Lower leg skin (tissue), 4 donors: ENCODE measurements around the gene COG1. TPM values are rescaled to one million over a fixed set of nuclear protein-coding genes. Genes with fewer than 3 reads are reported as not detected.

Experiments
- DNase-seq, 2 donors: peaks; one replicate each; pipeline ENCODE4 v3.0.0-alpha.2; 2019; ENCODE audit warnings: low spot score in 2 of 2
- H3K4me3 ChIP-seq: fragments of 200-600 bp; sonication (generic); 2 replicates; pipeline ENCODE4 v1.5.1; 2017; ENCODE audit warnings: mild to moderate bottlenecking, low read depth; ENCODE audit not compliant: poor library complexity, severe bottlenecking
- CTCF ChIP-seq, 3 donors: fragments of 450-650 bp; IDR thresholded peaks; one replicate each; pipeline ENCODE4 v1.5.1; 2016; ENCODE audit warnings: antibody characterized with exemption in 3 of 3, mild to moderate bottlenecking in 3 of 3, moderate library complexity in 2 of 3
- POLR2A ChIP-seq, 2 donors: fragments of 450-650 bp; IDR thresholded peaks; one replicate each; pipeline ENCODE4 v1.6.1; 2016 to 2017; ENCODE audit warnings: antibody characterized with exemption in 2 of 2, mild to moderate bottlenecking in 1 of 2, moderate library complexity in 1 of 2
- WGBS, 2 donors: methylation state at CpG; one replicate each; pipeline ENCODE4 v1.1.5; 2018; 5-methylcytosine and 5-hydroxymethylcytosine counted together
- intact Hi-C: fragments of 100-400 bp; cut with DNase I; formaldehyde crosslinking; loops from one replicate; pipeline ENCODE4 v1.15.0; 2023; ENCODE audit warnings: low total_unique reads
- total RNA-seq, 4 donors: library from RNA; depleted of rRNA; stranded (reverse); fragments of >200 nt; gene quantifications; one replicate each; pipeline ENCODE4 v1.1.0, GENCODE V29; 2016

The COG1 gene
- total RNA-seq, 4 donors from 2014 or later = 18.3 to 33.2 (median 23.9) TPM

DNA sequence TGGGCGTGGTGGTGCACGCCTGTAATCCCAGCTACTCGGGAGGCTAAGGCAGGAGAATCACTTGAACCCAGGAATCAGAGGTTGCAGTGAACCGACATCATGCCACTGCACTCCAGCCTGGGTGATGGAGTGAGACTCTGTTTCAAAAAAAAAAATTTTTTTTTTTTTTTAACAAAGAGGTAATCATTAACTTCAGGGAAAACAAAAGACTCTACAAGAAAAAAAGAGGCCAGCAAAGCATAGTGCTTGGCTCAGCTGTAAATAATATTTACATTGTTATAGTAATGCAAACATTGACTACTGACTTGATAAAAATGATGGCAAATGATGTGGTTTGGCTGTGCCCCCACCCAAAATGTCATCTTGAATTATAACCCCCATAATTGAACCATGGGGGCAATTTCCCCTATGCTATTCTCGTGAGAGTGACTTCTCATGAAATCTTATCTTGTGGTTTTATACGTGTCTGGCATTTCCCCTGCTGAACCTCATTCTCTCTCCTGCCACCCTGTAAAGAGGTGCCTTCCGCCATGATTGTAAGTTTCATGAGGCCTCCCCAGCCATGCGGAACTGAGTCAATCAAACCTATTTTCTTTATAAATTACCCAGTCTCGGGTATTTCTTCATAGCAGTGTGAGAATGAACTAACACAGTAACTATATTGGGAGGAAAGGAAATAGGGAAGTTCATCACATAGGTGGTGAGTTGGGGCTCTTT lies 40.8 kb upstream of the COG1 start:
- TF ChIP-seq POLR2A (IDR thresholded peaks at IDR 0.05) (no peak), CTCF (IDR thresholded peaks at IDR 0.05) (no peak)
- intact Hi-C loops = loop anchor here (10.0 kb wide), 2 partner anchors 427 to 587 kb away; no protein-coding TSS in a partner anchor
- no peak for DNase-seq
- WGBS, 2 donors = 85 to 91% methylated on average over 9 of the region's 9 CpGs
- H3K4me3 ChIP-seq = no peak overlapping the region

GRCh38 chr17:73155410-73156165 lies 37.3 kb upstream of the COG1 start:
- no peak overlapping the region for H3K4me3 ChIP-seq
- intact Hi-C loops = loop anchor here (10.0 kb wide), 2 partner anchors 431 to 591 kb away; no protein-coding TSS in a partner anchor
- DNase-seq = no peak
- 70 to 71% methylated on average over 15 of the region's 15 CpGs for WGBS, 2 donors
- no peak for TF ChIP-seq POLR2A (IDR thresholded peaks at IDR 0.05)
- TF ChIP-seq CTCF (IDR thresholded peaks at IDR 0.05) = no peak

GRCh38 chr17:73156166-73156840 lies 36.6 kb upstream of the COG1 start:
- WGBS, 2 donors = 27 to 30% methylated on average over 22 of the region's 22 CpGs
- DNase-seq = peak; percentile 50 to 93
- intact Hi-C loops = loop anchor here (10.0 kb wide), 2 partner anchors 432 to 592 kb away; no protein-coding TSS in a partner anchor
- peak in 1 of 3 donors; percentile 82 for TF ChIP-seq CTCF (IDR thresholded peaks at IDR 0.05)
- TF ChIP-seq POLR2A (IDR thresholded peaks at IDR 0.05) = no peak
- H3K4me3 ChIP-seq = no peak overlapping the region

GRCh38 chr17:73156887-73157520 lies 35.9 kb upstream of the COG1 start:
- TF ChIP-seq CTCF (IDR thresholded peaks at IDR 0.05) (no peak), POLR2A (IDR thresholded peaks at IDR 0.05) (no peak)
- intact Hi-C loops = loop anchor here (10.0 kb wide), 2 partner anchors 432 to 592 kb away; no protein-coding TSS in a partner anchor
- 70 to 74% methylated on average over 8 of the region's 8 CpGs for WGBS, 2 donors
- no peak for DNase-seq
- no peak overlapping the region for H3K4me3 ChIP-seq

DNA sequence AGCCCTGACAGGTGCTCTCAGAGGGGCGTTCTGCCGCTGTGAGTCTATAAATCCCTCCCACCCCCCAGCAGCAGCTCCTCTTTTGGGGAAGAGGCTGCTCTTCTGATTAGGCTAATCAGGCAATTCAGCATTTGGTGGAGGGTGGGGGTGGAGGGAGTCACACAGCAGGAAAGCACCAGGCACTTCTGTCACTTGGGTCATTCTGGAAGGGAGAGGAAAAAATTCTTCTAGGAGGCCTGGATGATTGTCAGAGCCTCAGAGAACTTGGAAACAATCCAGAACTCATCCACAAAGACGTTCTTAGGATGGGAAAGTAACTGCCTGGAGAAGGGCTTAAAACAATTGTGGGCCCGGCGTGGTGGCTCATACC lies 35.3 kb upstream of the COG1 start:
- intact Hi-C loops = loop anchor here (10.0 kb wide), 2 partner anchors 433 to 593 kb away; no protein-coding TSS in a partner anchor
- TF ChIP-seq POLR2A (IDR thresholded peaks at IDR 0.05) (no peak), CTCF (IDR thresholded peaks at IDR 0.05) (no peak)
- no peak overlapping the region for H3K4me3 ChIP-seq
- DNase-seq = no peak
- WGBS, 2 donors = 59 to 60% methylated on average over 5 of the region's 5 CpGs
